Osteoblast (primary cell): Measurements from ENCODE around the gene DAAM2. TPM values are rescaled to one million over a fixed set of nuclear protein-coding genes. Genes with fewer than 3 reads are reported as not detected.

ENCODE experiments used
- DNase-seq: peaks from one replicate; pipeline ENCODE4 v3.0.0; 2011; ENCODE audit warnings: low spot score, mixed read lengths; ENCODE audit not compliant: insufficient read length; ENCODE audit errors: missing footprints
- H2AFZ ChIP-seq: 2 replicates; pipeline ENCODE4 v1.6.0; 2011; ENCODE audit warnings: mild to moderate bottlenecking, low read length
- H3K27ac ChIP-seq: 2 replicates; pipeline ENCODE4 v1.5.1; 2011; ENCODE audit warnings: mild to moderate bottlenecking, low read depth, low read length, moderate library complexity
- H3K27me3 ChIP-seq: 2 replicates; pipeline ENCODE4 v1.6.0; 2012; ENCODE audit warnings: mild to moderate bottlenecking, control low read depth, inconsistent platforms, low read length, moderate library complexity; ENCODE audit not compliant: insufficient read depth
- H3K36me3 ChIP-seq: 2 replicates; pipeline ENCODE4 v1.5.1; 2011; ENCODE audit warnings: mild to moderate bottlenecking, low read length, control low read depth, moderate library complexity; ENCODE audit not compliant: insufficient read depth
- H3K4me1 ChIP-seq: 2 replicates; pipeline ENCODE4 v1.5.1; 2011; ENCODE audit warnings: mild to moderate bottlenecking, low read length, control low read depth, moderate library complexity; ENCODE audit not compliant: insufficient read depth
- H3K4me2 ChIP-seq: 2 replicates; pipeline ENCODE4 v1.6.0; 2011; ENCODE audit warnings: mild to moderate bottlenecking, low read length; ENCODE audit not compliant: insufficient read depth
- H3K4me3 ChIP-seq: fragments of 200-600 bp; sonication (generic); 3 replicates; pipeline ENCODE4 v1.5.1; 2012; ENCODE audit warnings: mild to moderate bottlenecking, low read length, inconsistent platforms; ENCODE audit not compliant: insufficient read depth
- H3K79me2 ChIP-seq: 2 replicates; pipeline ENCODE4 v1.6.0; 2012; ENCODE audit warnings: mild to moderate bottlenecking, low read length, control low read depth, inconsistent platforms; ENCODE audit not compliant: insufficient read depth
- H3K9me3 ChIP-seq: 2 replicates; pipeline ENCODE4 v1.5.1; 2011; ENCODE audit warnings: low read depth, low read length, control low read depth
- H4K20me1 ChIP-seq: 2 replicates; pipeline ENCODE4 v1.6.0; 2012; ENCODE audit warnings: mild to moderate bottlenecking, low read length, control low read depth; ENCODE audit not compliant: insufficient read depth
- CTCF ChIP-seq: IDR thresholded peaks from 2 replicates; pipeline ENCODE4 v1.5.1; 2011; ENCODE audit warnings: mild to moderate bottlenecking, low read depth, low read length, moderate library complexity; ENCODE audit errors: extremely low read depth
- total RNA-seq: library from RNA; depleted of rRNA; stranded (reverse); fragments of >200 nt; gene quantifications from 2 replicates; pipeline ENCODE4 v1.2.3, GENCODE V29; 2012

The DAAM2 gene
- total RNA-seq, 1 donor: 29.0 TPM

GRCh38 chr6:39834278-39834677 is 42.1 kb downstream of the DAAM2 start:
- no peak for TF ChIP-seq CTCF
- Histone ChIP-seq H3K27me3 (no peaks in the 10 kb centered on the region), H4K20me1 (peaks cover 15% of the 10 kb centered on the region)

DNA sequence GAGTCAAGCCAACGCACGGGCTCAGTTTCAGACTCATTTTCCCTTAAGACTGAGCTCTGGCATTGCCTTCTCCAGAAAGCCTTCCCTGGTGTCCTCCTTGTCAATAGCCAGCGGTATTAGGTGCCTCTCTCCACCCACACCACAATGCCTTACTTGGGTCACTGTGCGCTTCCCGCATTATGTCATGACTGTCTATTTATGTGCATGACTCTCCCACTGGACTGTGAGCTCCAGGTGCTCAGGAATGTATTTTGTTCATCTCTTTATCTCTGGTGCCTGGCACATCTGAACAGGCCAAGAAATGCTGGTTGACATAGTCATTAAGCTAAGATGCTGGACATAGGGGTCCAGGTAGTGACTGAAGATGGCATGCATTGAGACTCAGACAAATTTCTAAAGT is 42.7 kb downstream of the DAAM2 start:
- Histone ChIP-seq H4K20me1 (peaks cover 14% of the 10 kb centered on the region), H3K4me2 (no peak overlapping the region), H3K36me3 (no peaks in the 10 kb centered on the region), H2AFZ (no peak overlapping the region), H3K4me3 (no peak overlapping the region), H3K79me2 (peaks cover 8% of the 10 kb centered on the region), H3K27me3 (no peaks in the 10 kb centered on the region), H3K27ac (peak overlapping the region; percentile 55), H3K9me3 (no peaks in the 10 kb centered on the region), H3K4me1 (peaks cover 25% of the 10 kb centered on the region)
- no peak for TF ChIP-seq CTCF
- DNase-seq: peak; percentile 68

More at GRCh38 chr6:39834278-39834677, 42.1 kb downstream of the DAAM2 start:
- Histone ChIP-seq H3K36me3 (no peaks in the 10 kb centered on the region), H2AFZ (no peak overlapping the region), H3K79me2 (peaks cover 8% of the 10 kb centered on the region), H3K9me3 (no peaks in the 10 kb centered on the region), H3K4me2 (no peak overlapping the region), H3K4me1 (peaks cover 25% of the 10 kb centered on the region), H3K27ac (no peak overlapping the region), H3K4me3 (no peak overlapping the region)
- DNase-seq: no peak

- Histone ChIP-seq H3K4me1 (peaks cover 25% of the 10 kb centered on the region), H3K27ac (peak overlapping the region; percentile 55)
- DNase-seq: peak; percentile 85
Measured at GRCh38 chr6:39835821-39836295, 43.7 kb downstream of the DAAM2 start.

GRCh38 chr6:39836606-39837005 is 44.4 kb downstream of the DAAM2 start:
- no peak overlapping the region for H2AFZ ChIP-seq
- H3K79me2 ChIP-seq: peaks cover 3% of the 10 kb centered on the region
- peaks cover 8% of the 10 kb centered on the region for H4K20me1 ChIP-seq
- H3K27ac ChIP-seq: peak overlapping the region; percentile 16
- no peaks in the 10 kb centered on the region for H3K36me3 ChIP-seq
- no peak for TF ChIP-seq CTCF
- no peak overlapping the region for H3K4me3 ChIP-seq
- peak; percentile 88 for DNase-seq
- H3K27me3 ChIP-seq: no peaks in the 10 kb centered on the region
- H3K9me3 ChIP-seq: no peaks in the 10 kb centered on the region
- peak overlapping the region; percentile 41 for H3K4me2 ChIP-seq
- peaks cover 25% of the 10 kb centered on the region for H3K4me1 ChIP-seq

More at GRCh38 chr6:39835821-39836295, 43.7 kb downstream of the DAAM2 start:
- H3K79me2 ChIP-seq: peaks cover 3% of the 10 kb centered on the region
- H4K20me1 ChIP-seq: peaks cover 11% of the 10 kb centered on the region
- no peak overlapping the region for H2AFZ ChIP-seq
- peak overlapping the region; percentile 41 for H3K4me2 ChIP-seq
- no peak overlapping the region for H3K4me3 ChIP-seq
- no peaks in the 10 kb centered on the region for H3K27me3 ChIP-seq
- H3K9me3 ChIP-seq: no peaks in the 10 kb centered on the region
- no peak for TF ChIP-seq CTCF
- H3K36me3 ChIP-seq: no peaks in the 10 kb centered on the region
